HepG2 (cell line): ENCODE results near the gene RMND5A. TPM values are rescaled to one million over a fixed set of nuclear protein-coding genes. Genes with fewer than 3 reads are reported as not detected.
A peak's percentile ranks its signal among the peaks of the same experiment; 100 is the strongest.

Experiments used
- CHD4 ChIP-seq: fragments of 200-600 bp; sonication (generic); IDR thresholded peaks from 2 replicates; pipeline ENCODE4 v1.7.0; 2017; ENCODE audit warnings: mild to moderate bottlenecking, low read length, borderline replicate concordance
- GATAD1 ChIP-seq: IDR thresholded peaks from 2 replicates; pipeline ENCODE4 v1.6.1; 2016; ENCODE audit warnings: missing genetic modification reagents, missing compliant biosample characterization
- HMG20A ChIP-seq: IDR thresholded peaks from 2 replicates; pipeline ENCODE4 v1.6.1; 2016; ENCODE audit warnings: borderline replicate concordance
- HMGXB4 ChIP-seq, 2 experiments: sonication (generic) in 1 of 2; formaldehyde crosslinking in 1 of 2; IDR thresholded peaks; 2 replicates each; pipeline versions ENCODE4 v1.4.0 to v1.6.1; 2018 to 2020; ENCODE audit warnings: missing genetic modification reagents in 2 of 2, borderline replicate concordance in 1 of 2, low read depth in 1 of 2, mild to moderate bottlenecking in 1 of 2, missing biosample characterization in 1 of 2
- PBX2 ChIP-seq: IDR thresholded peaks from 2 replicates; pipeline ENCODE4 v1.6.1; 2016; ENCODE audit warnings: control low read depth
- RNF2 ChIP-seq: fragments of 450-650 bp; conservative IDR thresholded peaks from 2 replicates; pipeline ENCODE4 v1.6.1; 2016; ENCODE audit warnings: low read depth
- SAP130 ChIP-seq: IDR thresholded peaks from 2 replicates; pipeline ENCODE4 v1.6.1; 2016; ENCODE audit warnings: low read depth
- SOX6 ChIP-seq, 2 experiments: fragments of 450-650 bp in 1 of 2; sonication (generic) in 1 of 2; formaldehyde crosslinking in 1 of 2; IDR thresholded peaks; 2 replicates each; pipeline versions ENCODE4 v1.4.0 to v1.6.1; 2017 to 2020; ENCODE audit warnings: antibody characterized with exemption in 1 of 2, mild to moderate bottlenecking in 1 of 2, missing genetic modification reagents in 1 of 2
- STAT6 ChIP-seq: sonication (generic); formaldehyde crosslinking; IDR thresholded peaks from 2 replicates; pipeline ENCODE4 v1.4.0; 2020; ENCODE audit warnings: missing genetic modification reagents, mild to moderate bottlenecking, borderline replicate concordance
- TFDP2 ChIP-seq: sonication (generic); formaldehyde crosslinking; IDR thresholded peaks from 2 replicates; pipeline ENCODE4 v1.4.0; 2020; ENCODE audit warnings: missing genetic modification reagents
- ZHX2 ChIP-seq, 2 experiments: sonication (generic) in 1 of 2; formaldehyde crosslinking in 1 of 2; IDR thresholded peaks; 2 replicates each; pipeline versions ENCODE4 v1.6.1 to v1.9.0; 2014 to 2022; ENCODE audit warnings: antibody characterized with exemption in 1 of 2, borderline replicate concordance in 1 of 2, inconsistent platforms in 1 of 2, low read depth in 1 of 2, missing genetic modification reagents in 1 of 2
- ZNF382 ChIP-seq: sonication (generic); formaldehyde crosslinking; IDR thresholded peaks from 2 replicates; pipeline ENCODE4 v1.5.0; 2020; ENCODE audit warnings: missing genetic modification reagents, mild to moderate bottlenecking, borderline replicate concordance
- ZNF607 ChIP-seq: sonication (generic); formaldehyde crosslinking; IDR thresholded peaks from 2 replicates; pipeline ENCODE4 v1.5.1; 2020; ENCODE audit warnings: missing genetic modification reagents, mild to moderate bottlenecking, borderline replicate concordance
- polyA plus RNA-seq, 8 experiments: library from polyadenylated mRNA; depleted of rRNA in 3 of 8; stranded (reverse) in 7 of 8; unstranded in 1 of 8; fragments of >200 nt; fragmentation: Illumina TruSeq in 4 of 8; extraction: Trizol in 4 of 8; gene quantifications; 2 replicates each; pipeline versions ENCODE4 v1.2.1 to v1.2.3, GENCODE V29; 2011 to 2016; ENCODE audit warnings: low read depth in 4 of 8, missing spikeins in 1 of 8, mixed read lengths in 1 of 8; ENCODE audit not compliant: insufficient read depth in 1 of 8
- total RNA-seq, 5 experiments: library from RNA; depleted of rRNA; stranded (reverse); fragments of >200 nt; fragmentation: Illumina TruSeq; extraction: Trizol; gene quantifications; 2 replicates each; pipeline ENCODE4 v1.2.3, GENCODE V29; 2016; ENCODE audit warnings: low read depth in 1 of 5

Gene RMND5A
- total and polyA plus RNA-seq, 2 of the 13 experiments (the other 11 are each of a cell fraction or from before 2014, with no cell fraction given) = 31.0 to 66.4 TPM

- peak; percentile 75 to 95; a peak in 3 of 4 replicates for TF ChIP-seq HMGXB4 (CRISPR knock-in tag; IDR thresholded peaks at IDR 0.05; ENCODE audit: borderline replicate concordance in 1 of 2, low read depth in 1 of 2)
- no peak for TF ChIP-seq ZNF382 (CRISPR knock-in tag)
- peak; percentile 65; the same call in 1 of the 2 replicates for TF ChIP-seq RNF2
- TF ChIP-seq CHD4 = no peak
- TF ChIP-seq ZHX2 (IDR thresholded peaks at IDR 0.05; ENCODE audit: low read depth) = no peak; the same call in 1 of the 2 replicates
- TF ChIP-seq ZHX2 (CRISPR knock-in tag; IDR thresholded peaks at IDR 0.05; ENCODE audit: borderline replicate concordance) = no peak
- TF ChIP-seq SOX6 (IDR thresholded peaks at IDR 0.05) = no peak
- peak; percentile 53; the same call in 1 of the 2 replicates for TF ChIP-seq SOX6 (CRISPR knock-in tag; IDR thresholded peaks at IDR 0.05)
- 0 out of 2 replicates have a peak, but pooled peaks have one; percentile 11 for TF ChIP-seq HMG20A (CRISPR knock-in tag)
- no peak for TF ChIP-seq STAT6 (CRISPR knock-in tag)
- peak; percentile 69 for TF ChIP-seq SAP130 (CRISPR knock-in tag)
- peak; percentile 54; the same call in 1 of the 2 replicates for TF ChIP-seq TFDP2 (CRISPR knock-in tag)
- TF ChIP-seq ZNF607 (CRISPR knock-in tag) = no peak
- TF ChIP-seq PBX2 = no peak
- peak; percentile 53; the same call in 1 of the 2 replicates for TF ChIP-seq GATAD1 (CRISPR knock-in tag)
These were observed 88.4 kb downstream of the RMND5A start (continued) for GRCh38 chr2:86808315-86809161.
